Endothelial cell (in vitro differentiated cells): Measurements from ENCODE around the gene GUK1. TPM values are rescaled to one million over a fixed set of nuclear protein-coding genes. Genes with fewer than 3 reads are reported as not detected.

ENCODE experiments used
- DNase-seq: peaks from one replicate; pipeline ENCODE4 v3.0.0; 2021; ENCODE audit warnings: low spot score
- H3K27ac Mint-ChIP-seq: one replicate; pipeline ENCODE4 v1.8.0; 2021; ENCODE audit warnings: mixed read lengths, inconsistent platforms; ENCODE audit not compliant: unreplicated experiment
- H3K27me3 Mint-ChIP-seq: one replicate; pipeline ENCODE4 v1.8.0; 2021; ENCODE audit warnings: mild to moderate bottlenecking, moderate library complexity, mixed read lengths, inconsistent platforms; ENCODE audit not compliant: unreplicated experiment
- H3K36me3 Mint-ChIP-seq: one replicate; pipeline ENCODE4 v1.8.0; 2021; ENCODE audit warnings: mild to moderate bottlenecking, low read depth, mixed read lengths, inconsistent platforms; ENCODE audit not compliant: unreplicated experiment
- H3K4me1 Mint-ChIP-seq: one replicate; pipeline ENCODE4 v1.8.0; 2021; ENCODE audit warnings: mild to moderate bottlenecking, mixed read lengths, inconsistent platforms; ENCODE audit not compliant: unreplicated experiment
- H3K4me3 Mint-ChIP-seq: one replicate; pipeline ENCODE4 v1.8.0; 2021; ENCODE audit warnings: mild to moderate bottlenecking, mixed read lengths, inconsistent platforms; ENCODE audit not compliant: unreplicated experiment
- H3K9me3 Mint-ChIP-seq: one replicate; pipeline ENCODE4 v1.8.0; 2021; ENCODE audit warnings: mixed read lengths, inconsistent platforms; ENCODE audit not compliant: unreplicated experiment
- CTCF ChIP-seq: fragments of 200-600 bp; sonication (generic); IDR thresholded peaks from one replicate; pipeline ENCODE4 v1.5.0; 2021; ENCODE audit warnings: antibody characterized with exemption; ENCODE audit not compliant: unreplicated experiment
- total RNA-seq: library from RNA; stranded (reverse); fragmentation: NEBNext Ultra II Directional; extraction: Animal tissue kit (Norgen Biotek cat#: 25700); gene quantifications from one replicate; pipeline ENCODE4 v1.2.1, GENCODE V29; 2021; ENCODE audit not compliant: unreplicated experiment

The GUK1 gene
- total RNA-seq, 1 donor from 2014 or later = 280 TPM

- no peak for TF ChIP-seq CTCF
- Mint-ChIP-seq H3K4me1 (peaks cover 3% of the 10 kb centered on the region), H3K4me3 (no peak overlapping the region), H3K9me3 (no peaks in the 10 kb centered on the region), H3K36me3 (no peaks in the 10 kb centered on the region), H3K27me3 (no peaks in the 10 kb centered on the region), H3K27ac (peak overlapping the region; percentile 11)
- no peak for DNase-seq
These were observed 37.9 kb downstream of the GUK1 start for GRCh38 chr1:228177721-228178710.

- H3K27ac Mint-ChIP-seq = no peak overlapping the region
- H3K27me3 Mint-ChIP-seq = no peaks in the 10 kb centered on the region
- no peaks in the 10 kb centered on the region for H3K9me3 Mint-ChIP-seq
- no peak overlapping the region for H3K4me3 Mint-ChIP-seq
- DNase-seq = no peak
- no peaks in the 10 kb centered on the region for H3K36me3 Mint-ChIP-seq
- no peak for TF ChIP-seq CTCF
- H3K4me1 Mint-ChIP-seq = peaks cover 3% of the 10 kb centered on the region
These were observed 38.9 kb downstream of the GUK1 start for GRCh38 chr1:228178737-228179684.

- Mint-ChIP-seq H3K4me1 (peaks cover 3% of the 10 kb centered on the region), H3K27ac (no peak overlapping the region), H3K4me3 (no peak overlapping the region), H3K9me3 (no peaks in the 10 kb centered on the region), H3K27me3 (no peaks in the 10 kb centered on the region), H3K36me3 (no peaks in the 10 kb centered on the region)
- no peak for DNase-seq
- no peak for TF ChIP-seq CTCF
These were observed 40.3 kb downstream of the GUK1 start for GRCh38 chr1:228180271-228180958.

- Mint-ChIP-seq H3K27ac (no peak overlapping the region), H3K4me1 (peaks cover 5% of the 10 kb centered on the region), H3K4me3 (no peak overlapping the region), H3K36me3 (no peaks in the 10 kb centered on the region), H3K9me3 (no peaks in the 10 kb centered on the region), H3K27me3 (no peaks in the 10 kb centered on the region)
- no peak for DNase-seq
- TF ChIP-seq CTCF = no peak
These were observed 41.0 kb downstream of the GUK1 start for GRCh38 chr1:228180959-228181644.
